DND-41 (cell line): ENCODE data around the gene SCAPER.

Experiments used
- ATAC-seq: fragments of 200-7000 bp; cut with Tn5 transposase; 3 replicates; pipeline ENCODE4 v1.9.1; 2021; ENCODE audit warnings: low read depth; ENCODE audit not compliant: insufficient read depth
- DNase-seq: peaks from one replicate; pipeline ENCODE4 v3.0.0-alpha.2; 2020
- H2AFZ ChIP-seq: 2 replicates; pipeline ENCODE4 v1.6.0; 2012; ENCODE audit warnings: low read depth, low read length
- H3K27ac ChIP-seq: 2 replicates; pipeline ENCODE4 v1.5.1; 2012; ENCODE audit warnings: low read length, inconsistent platforms
- H3K27me3 ChIP-seq: fragments of 200-600 bp; sonication (generic); 2 replicates; pipeline ENCODE4 v1.6.0; 2012; ENCODE audit warnings: low read length, mild to moderate bottlenecking, inconsistent platforms; ENCODE audit not compliant: insufficient read depth, poor library complexity
- H3K36me3 ChIP-seq: 2 replicates; pipeline ENCODE4 v1.5.1; 2012; ENCODE audit warnings: low read length, inconsistent platforms; ENCODE audit not compliant: insufficient read depth
- H3K4me1 ChIP-seq: 2 replicates; pipeline ENCODE4 v1.5.1; 2012; ENCODE audit warnings: mild to moderate bottlenecking, low read length; ENCODE audit not compliant: insufficient read depth
- H3K4me2 ChIP-seq: 2 replicates; pipeline ENCODE4 v1.6.0; 2012; ENCODE audit warnings: mild to moderate bottlenecking, moderate library complexity, low read length, inconsistent platforms; ENCODE audit not compliant: insufficient read depth
- H3K4me3 ChIP-seq, 2 experiments: fragments of 200-600 bp in 1 of 2; shearing (Covaris generic) in 1 of 2; 2 replicates each; pipeline ENCODE4 v1.5.1; 2012 to 2016; ENCODE audit warnings: inconsistent platforms in 2 of 2, low read length in 2 of 2, mild to moderate bottlenecking in 2 of 2, low read depth in 1 of 2, moderate library complexity in 1 of 2
- H3K79me2 ChIP-seq: 2 replicates; pipeline ENCODE4 v1.6.0; 2012; ENCODE audit warnings: low read length, inconsistent platforms; ENCODE audit not compliant: insufficient read depth
- H3K9ac ChIP-seq: 2 replicates; pipeline ENCODE4 v1.6.0; 2012; ENCODE audit warnings: low read depth, mild to moderate bottlenecking, inconsistent platforms, low read length, moderate library complexity
- H3K9me3 ChIP-seq: 2 replicates; pipeline ENCODE4 v1.5.1; 2012; ENCODE audit warnings: low read length, moderate library complexity, mild to moderate bottlenecking, inconsistent platforms; ENCODE audit not compliant: insufficient read depth, severe bottlenecking
- H4K20me1 ChIP-seq: 2 replicates; pipeline ENCODE4 v1.6.0; 2012; ENCODE audit warnings: low read length; ENCODE audit not compliant: insufficient read depth
- CTCF ChIP-seq: IDR thresholded peaks from 2 replicates; pipeline ENCODE4 v1.5.1; 2012; ENCODE audit warnings: borderline replicate concordance, low read length, moderate library complexity, mild to moderate bottlenecking; ENCODE audit not compliant: poor library complexity, severe bottlenecking; ENCODE audit errors: extremely low read depth
- EZH2 ChIP-seq: IDR thresholded peaks from 3 replicates; pipeline ENCODE4 v1.6.1; 2012; ENCODE audit warnings: borderline replicate concordance, low read depth, mild to moderate bottlenecking, moderate library complexity, low read length, inconsistent platforms; ENCODE audit not compliant: severe bottlenecking

Gene SCAPER

GRCh38 chr15:76449455-76449854, 455.7 kb downstream of the SCAPER start:
- H3K4me1 ChIP-seq = no peaks in the 10 kb centered on the region
- no peak overlapping the region for H3K4me3 ChIP-seq
- H2AFZ ChIP-seq = no peak overlapping the region
- DNase-seq = no peak
- H3K9ac ChIP-seq = no peak overlapping the region
- no peak overlapping the region for H3K27ac ChIP-seq
- ATAC-seq = no peak
- TF ChIP-seq CTCF = no peak
- TF ChIP-seq EZH2 = no peak
- no peak overlapping the region for H3K4me2 ChIP-seq
- no peaks in the 10 kb centered on the region for H3K27me3 ChIP-seq
- no peaks in the 10 kb centered on the region for H3K79me2 ChIP-seq
- H4K20me1 ChIP-seq = no peaks in the 10 kb centered on the region
- H3K36me3 ChIP-seq = no peaks in the 10 kb centered on the region
- no peaks in the 10 kb centered on the region for H3K9me3 ChIP-seq

GRCh38 chr15:76448755-76449154, 456.4 kb downstream of the SCAPER start:
- H4K20me1 ChIP-seq = no peaks in the 10 kb centered on the region
- TF ChIP-seq EZH2 (no peak), CTCF (no peak)
- no peaks in the 10 kb centered on the region for H3K36me3 ChIP-seq
- no peak overlapping the region for H2AFZ ChIP-seq
- no peaks in the 10 kb centered on the region for H3K9me3 ChIP-seq
- no peaks in the 10 kb centered on the region for H3K4me1 ChIP-seq
- H3K9ac ChIP-seq = no peak overlapping the region
- DNase-seq (no peak), ATAC-seq (no peak)
- no peaks in the 10 kb centered on the region for H3K79me2 ChIP-seq
- no peak overlapping the region for H3K4me2 ChIP-seq
- H3K27me3 ChIP-seq = no peaks in the 10 kb centered on the region
- no peak overlapping the region for H3K27ac ChIP-seq
- H3K4me3 ChIP-seq = no peak overlapping the region

GRCh38 chr15:76447728-76448441, 457.3 kb downstream of the SCAPER start:
- TF ChIP-seq CTCF (no peak), EZH2 (no peak)
- H2AFZ ChIP-seq = no peak overlapping the region
- H3K9me3 ChIP-seq = no peaks in the 10 kb centered on the region
- H3K4me3 ChIP-seq = no peak overlapping the region
- no peak overlapping the region for H3K4me2 ChIP-seq
- H3K27me3 ChIP-seq = no peaks in the 10 kb centered on the region
- no peak overlapping the region for H3K9ac ChIP-seq
- ATAC-seq (no peak), DNase-seq (no peak)
- H3K36me3 ChIP-seq = no peaks in the 10 kb centered on the region
- no peaks in the 10 kb centered on the region for H4K20me1 ChIP-seq
- no peaks in the 10 kb centered on the region for H3K79me2 ChIP-seq
- no peak overlapping the region for H3K27ac ChIP-seq
- H3K4me1 ChIP-seq = no peaks in the 10 kb centered on the region

GRCh38 chr15:76440441-76440840, 464.7 kb downstream of the SCAPER start:
- DNase-seq = no peak
- Histone ChIP-seq H3K79me2 (no peaks in the 10 kb centered on the region), H3K27me3 (no peaks in the 10 kb centered on the region), H2AFZ (no peak overlapping the region), H3K27ac (no peak overlapping the region), H3K4me3 (no peak overlapping the region), H3K4me1 (no peaks in the 10 kb centered on the region), H3K9ac (no peak overlapping the region), H3K9me3 (no peaks in the 10 kb centered on the region), H3K4me2 (no peak overlapping the region), H3K36me3 (no peaks in the 10 kb centered on the region), H4K20me1 (no peaks in the 10 kb centered on the region)
- no peak for ATAC-seq
- TF ChIP-seq CTCF (no peak), EZH2 (no peak)
